Measurements from ENCODE around the gene NHEJ1.

- TF ChIP-seq CTCF (IDR thresholded peaks at IDR 0.05) (no peak), POLR2A (IDR thresholded peaks at IDR 0.05) (no peak)
Measured at GRCh38 chr2:219168932-219169331, 8.3 kb upstream of the NHEJ1 start.

Data from body of pancreas (tissue), 4 donors.